Activated CD4-positive, alpha-beta T cell treated with anti-CD3 and anti-CD28 coated beads for 36 hours (primary cell): ENCODE results near the gene PTGFR. TPM values are rescaled to one million over a fixed set of nuclear protein-coding genes. Genes with fewer than 3 reads are reported as not detected.

Experiments used
- ATAC-seq: fragments of 200-7000 bp; cut with Tn5 transposase; one replicate; pipeline ENCODE4 v1.10.0; 2021; ENCODE audit warnings: mild to moderate bottlenecking, moderate library complexity
- CTCF ChIA-PET: fragments of 350-600 bp; sonication (Branson Sonifier 250); formaldehyde crosslinking; loops from one replicate; lab custom pipeline; 2021; ENCODE audit warnings: antibody characterized with exemption; lab: Charles Lee
- POLR2A ChIA-PET: fragments of 350-600 bp; sonication (Branson Sonifier 250); formaldehyde crosslinking; loops from one replicate; lab custom pipeline; 2021; ENCODE audit warnings: antibody characterized with exemption, inconsistent platforms; lab: Charles Lee
- DNase-seq: peaks from one replicate; pipeline ENCODE4 v3.0.0-alpha.2; 2020
- H3K27ac Mint-ChIP-seq: one replicate; pipeline ENCODE4 v1.8.0; 2021; ENCODE audit warnings: mixed read lengths
- H3K27me3 Mint-ChIP-seq: one replicate; pipeline ENCODE4 v1.8.0; 2021; ENCODE audit warnings: mixed read lengths
- H3K36me3 Mint-ChIP-seq: one replicate; pipeline ENCODE4 v1.8.0; 2021; ENCODE audit warnings: low read depth, mixed read lengths
- H3K4me1 Mint-ChIP-seq: one replicate; pipeline ENCODE4 v1.8.0; 2021; ENCODE audit warnings: mixed read lengths
- H3K4me3 Mint-ChIP-seq: one replicate; pipeline ENCODE4 v1.8.0; 2021; ENCODE audit warnings: mild to moderate bottlenecking, moderate library complexity, mixed read lengths
- H3K9me3 Mint-ChIP-seq: one replicate; pipeline ENCODE4 v1.8.0; 2021; ENCODE audit warnings: low read depth, mixed read lengths
- intact Hi-C, 2 experiments: fragments of 100-400 bp; cut with DNase I in 1 of 2; cut with micrococcal nuclease in 1 of 2; formaldehyde crosslinking; loops; one replicate each; pipeline versions ENCODE4 v1.14.2 to v1.15.1; 2022 to 2024; cut with DNase I, micrococcal nuclease
- total RNA-seq, 2 experiments: library from RNA; stranded (reverse); gene quantifications; one replicate each; pipeline ENCODE4 v1.2.3, GENCODE V29; 2021

Gene PTGFR
- total RNA-seq, 2 experiments from 2014 or later: not detected

GRCh38 chr1:78553859-78554258 lies 63.1 kb downstream of the PTGFR start:
- ChIA-PET CTCF (no interaction called here), POLR2A (no interaction called here)
- DNase-seq: peak; percentile 6

GRCh38 chr1:78554840-78555239 lies 64.1 kb downstream of the PTGFR start:
- Mint-ChIP-seq H3K4me1 (no peaks in the 10 kb centered on the region), H3K9me3 (peaks cover 15% of the 10 kb centered on the region), H3K4me3 (no peak overlapping the region), H3K27ac (no peak overlapping the region), H3K27me3 (peaks cover 12% of the 10 kb centered on the region), H3K36me3 (no peaks in the 10 kb centered on the region)
- ChIA-PET POLR2A (no interaction called here), CTCF (interaction anchor here (1.4 kb wide), 1 partner anchor 9 kb away, joined by 4 read pairs; no protein-coding TSS in a partner anchor)
- no peak for ATAC-seq
- no peak for DNase-seq
- intact Hi-C loops: no loop called here

More at GRCh38 chr1:78553859-78554258, 63.1 kb downstream of the PTGFR start:
- Mint-ChIP-seq H3K9me3 (peaks cover 22% of the 10 kb centered on the region), H3K4me3 (no peak overlapping the region), H3K27me3 (peaks cover 12% of the 10 kb centered on the region), H3K4me1 (no peaks in the 10 kb centered on the region), H3K27ac (no peak overlapping the region), H3K36me3 (no peaks in the 10 kb centered on the region)
- intact Hi-C loops: no loop called here
- ATAC-seq: no peak

DNA sequence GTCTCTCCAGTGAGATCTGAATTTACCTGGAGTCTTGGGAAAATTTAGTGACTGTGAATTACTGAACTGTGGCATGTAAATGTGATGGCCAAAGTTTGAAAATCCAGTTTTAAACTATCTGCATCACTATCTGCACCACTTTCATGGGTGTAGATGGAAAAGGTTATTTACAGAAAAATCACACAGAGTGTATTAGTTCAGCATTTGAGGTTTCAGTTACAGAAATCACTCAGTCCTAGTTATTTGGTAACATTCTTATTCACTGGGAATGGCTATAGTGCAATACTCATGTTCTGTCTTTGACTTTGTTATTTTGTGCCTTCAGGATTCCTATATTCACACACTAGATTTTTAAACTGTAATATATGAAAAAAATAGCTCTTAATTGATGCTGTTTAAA lies 68.9 kb downstream of the PTGFR start:
- H3K9me3 Mint-ChIP-seq: peaks cover 5% of the 10 kb centered on the region
- no peak overlapping the region for H3K4me3 Mint-ChIP-seq
- H3K4me1 Mint-ChIP-seq: no peaks in the 10 kb centered on the region
- no peak for DNase-seq
- ChIA-PET CTCF (no interaction called here), POLR2A (no interaction called here)
- no peak overlapping the region for H3K27ac Mint-ChIP-seq
- peaks cover 10% of the 10 kb centered on the region for H3K27me3 Mint-ChIP-seq
- intact Hi-C loops: no loop called here
- ATAC-seq: no peak
- no peaks in the 10 kb centered on the region for H3K36me3 Mint-ChIP-seq

- ATAC-seq (no peak), DNase-seq (no peak)
- Mint-ChIP-seq H3K4me3 (no peak overlapping the region), H3K36me3 (no peaks in the 10 kb centered on the region), H3K27ac (no peak overlapping the region), H3K4me1 (no peaks in the 10 kb centered on the region), H3K9me3 (no peaks in the 10 kb centered on the region), H3K27me3 (peaks cover 8% of the 10 kb centered on the region)
- POLR2A ChIA-PET: no interaction called here
- intact Hi-C loops: no loop called here
- CTCF ChIA-PET: no interaction called here
These were observed 70.0 kb downstream of the PTGFR start for GRCh38 chr1:78560811-78561210.

GRCh38 chr1:78561856-78562255 lies 71.1 kb downstream of the PTGFR start:
- DNase-seq (no peak), ATAC-seq (no peak)
- ChIA-PET POLR2A (no interaction called here), CTCF (no interaction called here)
- Mint-ChIP-seq H3K27me3 (peaks cover 7% of the 10 kb centered on the region), H3K27ac (no peak overlapping the region), H3K4me3 (no peak overlapping the region), H3K9me3 (no peaks in the 10 kb centered on the region), H3K36me3 (no peaks in the 10 kb centered on the region), H3K4me1 (no peaks in the 10 kb centered on the region)
- intact Hi-C loops: no loop called here

- CTCF ChIA-PET: interaction anchor here (0.9 kb wide), 1 partner anchor 52 kb away, joined by 3 read pairs; no protein-coding TSS in a partner anchor
- no peaks in the 10 kb centered on the region for H3K36me3 Mint-ChIP-seq
- POLR2A ChIA-PET: no interaction called here
These were observed 74.6 kb downstream of the PTGFR start for GRCh38 chr1:78565393-78565792.

DNA sequence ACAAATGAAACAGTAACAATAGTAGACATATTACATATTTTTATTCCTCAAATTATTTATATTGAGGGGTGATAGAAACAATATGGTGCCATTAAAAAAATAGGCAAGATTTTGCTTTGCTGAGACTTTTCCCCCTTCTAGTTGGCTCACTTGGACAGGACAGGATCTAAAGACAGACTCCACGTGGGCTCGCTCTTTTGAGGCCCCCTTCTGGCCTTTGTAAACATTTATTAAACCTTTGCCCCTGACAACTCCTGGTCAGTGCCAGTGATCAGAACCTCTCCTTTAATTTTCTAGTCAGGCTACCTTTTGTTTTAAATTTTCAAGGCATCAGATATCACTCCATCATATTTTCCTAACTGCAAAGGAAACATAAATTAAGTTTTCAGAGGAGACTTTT lies 79.8 kb downstream of the PTGFR start:
- ATAC-seq (no peak), DNase-seq (no peak)
- POLR2A ChIA-PET: no interaction called here
- Mint-ChIP-seq H3K4me1 (no peaks in the 10 kb centered on the region), H3K9me3 (no peaks in the 10 kb centered on the region), H3K36me3 (no peaks in the 10 kb centered on the region), H3K4me3 (no peak overlapping the region), H3K27me3 (no peaks in the 10 kb centered on the region), H3K27ac (no peak overlapping the region)
- intact Hi-C loops: no loop called here
- CTCF ChIA-PET: no interaction called here

More at GRCh38 chr1:78565393-78565792, 74.6 kb downstream of the PTGFR start:
- DNase-seq (no peak), ATAC-seq (no peak)
- no peaks in the 10 kb centered on the region for H3K27me3 Mint-ChIP-seq
- no peaks in the 10 kb centered on the region for H3K9me3 Mint-ChIP-seq
- H3K4me1 Mint-ChIP-seq: no peaks in the 10 kb centered on the region
- intact Hi-C loops: no loop called here
- H3K27ac Mint-ChIP-seq: no peak overlapping the region
- no peak overlapping the region for H3K4me3 Mint-ChIP-seq

DNA sequence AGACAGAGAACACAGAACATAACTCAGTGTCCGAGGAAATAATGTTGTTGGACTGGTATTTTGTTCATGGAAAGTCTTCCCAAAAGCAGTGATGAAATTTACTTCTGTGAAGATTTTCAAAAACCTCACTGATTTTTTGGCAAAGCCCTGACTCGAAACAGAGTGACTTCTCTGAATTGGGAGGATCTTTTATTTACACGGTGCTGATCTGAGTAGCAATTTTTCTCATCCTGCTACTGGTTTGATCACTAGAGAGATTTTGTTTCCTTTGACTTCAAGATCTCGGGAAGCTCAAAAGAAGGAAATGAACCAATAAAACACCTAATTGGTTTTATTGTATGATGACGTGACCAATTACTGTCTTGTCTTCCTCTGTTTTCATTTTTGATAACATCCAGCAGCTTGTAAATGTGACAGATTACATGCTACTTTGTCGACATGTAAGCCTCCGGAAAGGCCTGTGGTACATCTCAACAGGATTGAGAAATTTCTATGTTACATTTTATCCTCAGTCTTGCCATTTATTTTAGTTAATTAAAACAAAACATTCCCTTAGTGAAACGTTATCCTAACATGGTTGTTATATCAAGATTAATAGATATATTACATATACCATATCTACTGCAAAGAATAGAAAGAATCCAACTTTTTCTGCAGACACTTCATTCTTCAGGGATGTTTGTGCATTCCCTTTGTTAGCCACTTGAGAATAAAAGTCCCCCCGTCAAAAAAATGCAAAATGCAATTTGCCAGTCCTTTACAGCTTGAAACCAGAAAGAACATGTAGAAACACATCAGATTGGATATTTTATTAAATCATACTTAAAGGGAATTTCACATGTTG lies 86.7 kb downstream of the PTGFR start:
- ChIA-PET POLR2A (no interaction called here), CTCF (interaction anchor here (0.6 kb wide), 1 partner anchor 655 kb away, joined by 5 read pairs; no protein-coding TSS in a partner anchor)
- intact Hi-C loops: no loop called here

GRCh38 chr1:78586572-78586971 lies 95.8 kb downstream of the PTGFR start:
- Mint-ChIP-seq H3K27me3 (no peaks in the 10 kb centered on the region), H3K4me3 (no peak overlapping the region), H3K27ac (no peak overlapping the region), H3K36me3 (no peaks in the 10 kb centered on the region), H3K4me1 (no peaks in the 10 kb centered on the region), H3K9me3 (no peaks in the 10 kb centered on the region)
- ChIA-PET POLR2A (no interaction called here), CTCF (interaction anchor here (0.5 kb wide), 1 partner anchor 115 kb away, joined by 3 read pairs; no protein-coding TSS in a partner anchor)
- intact Hi-C loops: no loop called here
- ATAC-seq (no peak), DNase-seq (no peak)

More for the DNA sequence above, 86.7 kb downstream of the PTGFR start:
- no peaks in the 10 kb centered on the region for H3K36me3 Mint-ChIP-seq
- DNase-seq: no peak
- no peak overlapping the region for H3K27ac Mint-ChIP-seq
- peaks cover 2% of the 10 kb centered on the region for H3K27me3 Mint-ChIP-seq
- no peak for ATAC-seq
- H3K4me1 Mint-ChIP-seq: no peaks in the 10 kb centered on the region
- no peak overlapping the region for H3K4me3 Mint-ChIP-seq
- H3K9me3 Mint-ChIP-seq: no peaks in the 10 kb centered on the region

- H3K27me3 Mint-ChIP-seq: no peaks in the 10 kb centered on the region
- H3K4me3 Mint-ChIP-seq: no peak overlapping the region
- ChIA-PET POLR2A (no interaction called here), CTCF (no interaction called here)
- intact Hi-C loops: no loop called here
- ATAC-seq: no peak
- no peak for DNase-seq
- H3K4me1 Mint-ChIP-seq: no peaks in the 10 kb centered on the region
- H3K36me3 Mint-ChIP-seq: no peaks in the 10 kb centered on the region
- no peaks in the 10 kb centered on the region for H3K9me3 Mint-ChIP-seq
- no peak overlapping the region for H3K27ac Mint-ChIP-seq
These were observed 96.4 kb downstream of the PTGFR start for GRCh38 chr1:78587211-78587610.
